ENCODE measurements around the gene PDE9A.

PDE9A gene

GRCh38 chr21:42644223-42645208 is 8.9 kb upstream of the PDE9A start:
- DNase-seq: no peak

GRCh38 chr21:42645211-42646075 is 8.0 kb upstream of the PDE9A start:
- DNase-seq: no peak

DNA sequence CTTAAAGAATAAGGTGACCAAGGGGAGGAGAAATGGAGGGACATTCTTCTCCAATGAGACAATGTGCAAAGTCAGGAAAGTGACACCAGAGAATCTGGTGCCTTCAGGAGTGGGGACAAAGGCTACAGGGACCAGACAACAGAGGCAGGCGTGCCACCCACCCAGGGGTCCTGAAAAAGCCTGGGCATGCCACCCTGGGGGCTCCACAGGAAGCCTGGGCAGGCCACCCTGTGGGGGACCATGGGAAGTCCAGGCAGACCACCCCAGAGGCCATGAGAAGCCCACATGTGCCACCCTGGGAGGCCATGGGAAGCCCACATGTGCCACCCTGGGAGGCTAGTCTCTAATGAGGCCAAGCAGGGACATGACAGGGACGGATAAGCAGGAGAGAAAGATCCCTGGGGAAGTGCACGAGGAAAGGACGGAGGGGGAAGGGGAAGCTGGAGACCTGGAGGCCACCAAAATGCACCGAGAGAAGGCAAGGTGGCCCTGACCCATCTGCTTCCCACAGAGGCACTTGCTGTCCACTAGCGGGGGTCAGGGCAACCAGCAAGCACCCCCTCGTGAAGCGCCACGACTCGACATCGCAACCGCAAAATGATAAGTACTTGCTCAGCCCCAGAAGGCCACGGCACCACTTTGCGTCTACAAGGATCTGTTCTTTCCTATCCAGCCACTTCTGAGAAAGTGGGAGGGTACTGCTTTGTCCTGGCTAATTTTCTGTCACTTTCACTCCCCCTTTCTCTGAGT is 7.2 kb upstream of the PDE9A start:
- no peak for DNase-seq

DNA sequence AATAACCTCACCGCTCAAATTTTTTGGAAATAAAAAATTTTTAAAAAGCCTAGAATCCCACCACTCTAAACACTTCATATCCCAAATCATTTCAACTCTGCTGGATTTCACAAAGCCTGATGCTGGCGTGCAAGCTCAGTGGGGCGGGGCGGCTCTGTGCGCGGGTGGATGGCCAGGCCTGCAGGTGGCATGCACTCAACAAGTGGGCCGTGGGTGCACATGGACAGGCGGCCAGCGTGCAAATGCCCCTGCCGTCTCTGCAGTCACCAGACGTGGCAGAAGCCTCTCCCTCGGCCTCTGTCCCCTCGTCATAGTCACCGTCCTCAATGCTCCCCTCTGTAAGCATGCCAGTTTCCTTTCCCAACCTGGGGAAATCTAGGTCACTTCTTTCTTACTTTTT is 6.6 kb upstream of the PDE9A start:
- DNase-seq: no peak

GRCh38 chr21:42648606-42649005 is 4.8 kb upstream of the PDE9A start:
- no peak for DNase-seq

DNA sequence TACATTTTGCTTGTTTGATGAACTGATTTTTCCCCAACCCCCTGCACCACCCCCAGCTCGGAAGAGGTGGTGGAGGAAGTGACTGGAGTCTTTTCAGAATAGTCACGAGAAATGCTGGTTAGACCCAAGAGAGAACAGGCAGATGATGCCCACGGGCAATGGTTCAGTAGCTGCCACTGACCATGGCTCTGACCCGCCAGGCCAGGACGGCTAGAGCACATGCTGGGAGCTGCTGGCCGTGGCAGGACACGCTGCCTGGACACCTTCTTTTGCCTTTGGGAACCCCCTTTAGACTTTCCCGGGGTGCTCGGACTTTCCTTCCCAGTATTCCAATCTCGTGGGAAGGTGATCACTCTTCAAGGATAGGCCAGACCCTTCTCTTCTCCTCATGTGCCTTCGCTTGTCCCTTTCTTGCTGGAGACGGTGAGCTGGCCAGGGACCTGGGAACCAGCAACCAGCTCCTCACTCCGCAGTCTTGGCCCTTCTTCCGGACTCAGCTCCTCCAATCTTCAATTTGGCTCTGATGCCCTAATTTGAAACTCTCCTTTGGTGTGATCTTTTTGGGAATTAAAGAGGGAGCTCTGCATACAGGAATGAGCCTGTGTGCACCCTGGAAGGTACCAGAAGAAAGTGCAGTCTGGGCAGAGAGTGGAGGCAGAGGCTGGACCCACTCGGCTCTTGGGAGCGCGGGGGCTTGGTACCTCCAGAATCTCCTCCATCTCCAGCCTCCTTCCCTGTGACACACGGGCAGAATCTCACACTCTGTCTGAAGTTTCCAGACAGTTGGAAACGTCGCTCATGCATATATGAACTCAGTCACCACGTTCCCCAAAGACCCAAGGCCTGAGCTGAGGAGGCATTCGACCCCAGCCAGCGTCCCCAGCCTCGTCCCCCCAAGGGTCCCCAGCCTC is 4.0 kb upstream of the PDE9A start:
- no peak for DNase-seq

GRCh38 chr21:42650033-42650370 is 3.4 kb upstream of the PDE9A start:
- DNase-seq: no peak

DNA sequence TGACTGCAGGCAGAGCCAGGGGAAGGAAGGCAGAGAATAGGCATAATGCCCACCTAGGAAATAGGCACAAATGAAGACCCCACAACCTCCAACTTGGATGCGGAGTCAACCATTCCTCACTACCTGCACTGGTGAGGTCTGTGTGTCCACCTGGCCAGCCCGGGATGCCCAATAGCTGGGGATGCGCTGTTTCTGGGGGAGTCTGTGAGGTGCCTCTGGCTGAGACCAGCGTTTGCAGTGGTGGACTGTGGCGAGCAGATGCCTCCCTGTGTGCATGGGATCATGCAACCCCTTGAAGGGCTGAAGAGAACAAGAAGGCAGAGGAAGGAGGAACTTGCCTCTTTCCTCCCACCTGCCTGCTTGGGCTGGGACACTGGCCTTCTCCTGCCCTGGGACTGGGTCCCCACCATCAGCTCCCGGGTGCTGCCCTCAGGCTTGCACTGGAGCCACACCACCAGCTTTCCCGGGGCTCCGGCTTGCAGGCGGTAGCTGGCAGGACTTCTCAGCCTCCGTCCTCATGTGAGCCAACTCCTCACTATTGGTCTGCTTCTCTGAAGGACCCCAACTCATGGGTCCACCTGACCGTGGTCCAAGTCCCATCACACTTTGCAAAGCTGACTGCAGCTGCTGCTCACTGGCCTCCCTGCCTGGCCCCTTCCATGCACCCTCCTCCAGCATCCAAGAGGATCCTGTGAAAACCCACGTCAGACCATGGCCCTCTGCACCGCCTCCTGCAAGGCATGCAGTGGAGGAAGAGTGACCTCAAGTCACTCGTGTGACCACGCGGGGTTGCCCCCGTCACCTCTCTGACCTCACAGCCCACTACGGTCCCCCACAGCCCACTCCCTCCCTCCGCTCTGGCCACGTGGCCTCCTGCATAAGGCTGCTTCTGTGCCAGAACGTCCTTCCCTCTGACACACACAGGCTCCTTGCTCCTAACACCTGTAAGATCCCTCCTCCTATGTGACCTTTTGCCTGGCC is 2.7 kb upstream of the PDE9A start:
- no peak for DNase-seq

DNA sequence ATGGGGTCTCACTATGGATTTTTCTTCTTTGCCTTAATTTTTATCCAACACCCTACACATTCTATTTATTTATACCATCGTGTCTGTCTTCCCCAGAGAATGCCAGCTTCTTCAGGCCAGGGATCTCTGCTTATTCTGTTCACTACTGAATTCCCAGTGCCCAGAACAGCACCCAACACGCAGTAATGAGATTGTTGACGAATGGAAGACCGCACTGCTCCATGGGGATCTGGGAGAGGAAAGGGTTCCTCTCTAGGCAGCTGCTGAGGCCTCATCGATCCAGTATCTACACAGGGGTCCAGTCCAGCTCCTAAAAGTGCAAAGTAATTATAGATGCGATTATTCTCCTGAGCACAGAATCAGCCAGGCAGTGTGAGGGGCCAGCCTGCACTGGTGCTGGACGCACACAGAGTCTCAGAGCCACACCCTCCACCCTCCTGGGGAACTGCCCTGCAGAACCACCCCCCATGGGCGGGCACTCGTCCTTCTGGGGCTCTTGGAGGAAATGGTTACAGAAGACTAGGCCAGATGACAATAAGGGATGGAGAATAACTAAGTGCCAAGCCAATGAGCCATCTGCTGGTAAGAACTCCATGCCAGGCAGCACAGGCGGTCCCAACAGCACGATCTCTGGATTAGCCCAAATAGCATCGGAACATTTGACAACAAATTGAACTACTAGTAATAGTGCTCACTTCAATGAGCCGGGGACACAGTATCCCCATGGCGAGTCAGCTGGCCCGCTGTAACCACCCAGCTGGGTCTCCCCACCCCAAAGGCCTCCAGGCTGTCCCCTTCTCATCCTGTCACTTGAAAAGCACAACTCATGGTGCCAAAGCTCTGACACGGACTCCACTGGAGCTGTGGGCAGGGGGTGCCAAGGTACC is 1.7 kb upstream of the PDE9A start:
- no peak for DNase-seq

DNA sequence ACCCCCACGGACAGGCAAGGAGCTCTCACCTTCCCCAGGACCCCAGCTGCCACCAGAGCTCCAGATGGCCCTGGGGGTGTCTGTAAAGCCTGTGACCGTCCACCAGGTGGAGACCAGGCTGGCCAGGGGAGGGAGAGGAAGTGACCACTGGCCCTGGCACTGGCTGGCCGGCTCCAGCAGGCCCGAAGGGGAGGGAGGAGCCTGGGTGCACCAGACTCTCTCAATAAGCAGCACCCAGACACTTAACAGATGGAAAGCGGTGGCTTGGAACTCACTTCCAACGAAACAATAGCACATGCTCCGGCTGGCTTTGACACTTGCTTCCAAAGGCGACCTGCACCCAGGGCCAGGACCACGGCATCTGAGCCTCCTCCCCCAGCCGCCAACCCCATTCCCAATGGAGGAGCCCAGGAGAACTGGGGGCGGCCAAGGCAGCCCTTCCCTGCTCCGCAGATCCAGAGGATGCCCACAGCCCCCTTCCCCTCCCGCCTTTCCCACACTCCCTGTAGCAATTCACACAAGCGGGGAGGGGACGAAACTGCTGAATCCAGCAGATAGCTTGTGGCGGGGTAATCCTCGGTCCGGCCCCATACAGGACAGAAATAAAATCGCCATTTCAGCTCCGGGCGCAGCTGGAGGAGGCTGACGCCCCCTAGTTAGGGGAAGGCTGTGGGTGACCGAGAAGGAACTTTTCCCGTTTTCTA is 742 bp upstream of the PDE9A start:
- DNase-seq: no peak

- DNase-seq: no peak
These were observed 925 bp downstream of the PDE9A start for GRCh38 chr21:42654179-42654912.

DNA sequence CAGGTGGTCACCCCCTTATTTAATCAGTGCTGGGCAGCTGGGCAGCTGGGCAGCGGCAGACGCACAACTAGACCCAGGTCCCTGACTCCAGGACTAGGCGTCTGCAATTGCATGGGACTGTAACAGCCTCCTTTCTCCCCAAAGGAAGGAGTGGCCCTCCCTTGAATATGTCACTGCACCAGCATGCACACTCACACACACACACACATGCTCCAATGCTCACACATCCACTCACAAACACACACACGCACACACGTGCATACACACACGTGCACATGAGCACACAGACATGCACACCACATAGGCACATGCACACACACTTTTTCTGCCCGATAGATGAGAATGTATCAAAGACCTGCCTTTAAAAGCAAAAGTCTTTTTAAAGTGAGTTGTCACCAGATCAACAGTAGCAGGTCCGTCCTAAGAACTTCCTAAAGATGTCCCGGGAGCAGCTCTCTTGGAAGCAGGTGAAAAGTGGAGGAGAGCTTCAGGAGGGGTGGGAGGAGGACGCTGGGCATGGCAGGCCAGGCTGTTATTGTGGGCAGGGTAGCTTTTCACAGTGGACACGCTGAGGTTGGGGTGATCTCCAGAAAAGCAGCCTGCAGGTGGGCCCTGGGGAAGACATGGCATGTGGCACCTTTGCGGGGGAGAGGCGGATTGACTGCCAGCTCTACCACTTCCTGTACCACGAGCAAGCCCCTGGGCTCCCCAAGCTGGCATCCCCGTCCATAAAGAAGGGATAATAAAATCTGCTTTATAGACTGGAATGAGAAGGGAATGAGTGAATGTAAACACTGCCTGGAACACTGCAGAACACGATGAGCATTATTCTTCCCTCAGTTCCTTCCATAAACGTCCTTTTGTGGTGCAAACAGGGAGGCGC is 1.7 kb downstream of the PDE9A start:
- DNase-seq: no peak

- DNase-seq: no peak
These were observed 2.7 kb downstream of the PDE9A start for GRCh38 chr21:42655796-42656770.

GRCh38 chr21:42656872-42657271 is 3.5 kb downstream of the PDE9A start:
- DNase-seq: no peak

DNA sequence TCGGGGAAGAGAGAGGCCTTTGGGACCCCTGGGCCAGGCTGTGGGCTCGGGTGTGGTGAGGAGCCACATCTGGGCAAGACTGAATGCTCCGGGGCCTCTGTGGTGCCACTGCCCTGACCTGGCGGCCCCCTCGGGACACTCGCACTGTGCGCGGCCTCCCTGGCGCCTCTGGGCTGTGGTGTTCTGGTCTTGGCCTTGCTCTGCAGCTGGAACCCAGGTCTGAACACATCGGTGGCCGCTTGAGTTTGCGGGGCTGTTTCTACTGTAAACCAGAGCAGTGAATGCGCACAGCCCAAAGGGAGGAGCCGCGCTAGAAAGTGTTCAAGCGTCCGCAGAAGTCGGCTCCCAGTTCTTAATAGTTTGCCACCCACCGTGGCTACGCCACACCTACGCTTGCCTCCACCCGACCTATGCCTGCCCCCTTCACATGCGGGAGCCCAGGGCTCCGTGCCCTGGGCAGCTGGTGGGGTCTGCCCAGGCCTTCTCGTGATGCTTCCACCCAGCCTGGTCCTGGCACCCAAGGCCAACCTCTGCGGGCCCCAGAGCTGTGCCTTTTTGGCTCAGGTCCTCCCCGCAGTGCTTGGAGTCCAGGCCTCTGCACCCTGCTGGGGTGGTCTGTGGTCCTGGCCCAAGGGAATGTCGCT is 4.4 kb downstream of the PDE9A start:
- no peak for DNase-seq

All from NK-92 treated with Interleukin-12 subunit alpha and Interleukin-12 subunit beta, amount 100 ng/mL, for 24 hours (cell line).